Suppressor macrophage treated with lipopolysaccharide for 4 hours (primary cell): ENCODE results near the gene BEST3.
"Not testable (repeated sequence)": the region's sequence is repeated elsewhere in the genome, so short reads cannot be mapped to it uniquely, and the experiment has no call there.

Experiments used
- DNase-seq: peaks from one replicate; pipeline ENCODE4 v3.0.0-alpha.2; 2020

BEST3 gene

DNA sequence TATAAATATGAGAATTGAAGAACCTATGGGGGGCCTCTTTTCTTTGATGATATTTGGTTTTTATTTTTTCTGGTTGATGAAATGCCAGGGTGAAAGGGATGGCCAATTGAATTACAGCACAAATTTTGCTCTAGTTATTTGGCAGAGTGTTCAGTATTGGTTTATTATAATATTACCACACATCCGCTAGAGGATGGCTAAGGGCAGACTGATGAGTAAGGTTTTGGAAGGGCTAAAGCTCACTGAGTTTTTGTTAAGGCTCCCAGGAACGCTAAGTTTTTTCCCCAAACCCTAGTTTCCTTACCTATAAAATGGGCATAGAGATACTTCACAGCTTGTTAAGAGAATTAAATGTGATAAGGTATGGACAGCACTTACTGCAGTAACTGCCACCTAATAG, 54.1 kb downstream of the BEST3 start:
- no peak for DNase-seq

DNA sequence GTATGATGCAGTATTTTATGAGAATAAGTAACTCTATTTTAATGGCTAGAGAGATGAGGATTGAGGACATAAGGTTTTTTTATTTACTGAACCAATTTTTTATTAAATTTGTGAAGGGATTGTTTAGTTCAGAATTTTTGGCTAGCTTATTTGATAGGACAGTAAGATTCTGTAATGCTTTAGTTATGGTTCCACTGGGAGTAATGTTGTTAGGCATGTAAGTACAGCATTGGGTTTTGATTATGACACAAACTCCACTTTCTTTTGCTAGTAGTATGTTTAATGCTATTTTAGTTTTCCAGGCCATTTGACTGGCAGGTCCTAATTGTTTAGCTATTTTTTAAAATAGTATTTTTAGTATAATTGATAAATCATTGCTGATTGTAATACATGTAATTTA, 54.6 kb downstream of the BEST3 start:
- DNase-seq, result no peak

DNA sequence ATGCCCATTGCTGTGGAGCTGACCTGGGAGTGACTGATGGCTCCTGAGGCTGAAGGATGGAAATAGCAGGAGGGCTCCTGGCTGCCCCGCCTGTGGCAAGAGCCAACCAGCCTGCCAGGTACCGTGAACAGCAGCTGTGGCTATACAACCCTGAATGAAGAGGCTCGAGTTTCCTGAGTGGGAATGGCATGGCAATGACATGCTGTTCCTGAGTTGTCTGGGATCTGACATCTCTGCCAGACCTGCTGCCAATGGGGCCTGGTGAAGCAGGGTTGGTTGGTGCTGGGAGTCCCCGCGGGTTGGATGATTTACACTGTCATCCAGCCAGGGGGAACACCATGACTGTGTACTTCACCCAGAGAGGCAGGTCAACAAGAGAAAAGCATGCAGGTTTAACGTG, 56.6 kb downstream of the BEST3 start:
- DNase-seq, result no peak

DNA sequence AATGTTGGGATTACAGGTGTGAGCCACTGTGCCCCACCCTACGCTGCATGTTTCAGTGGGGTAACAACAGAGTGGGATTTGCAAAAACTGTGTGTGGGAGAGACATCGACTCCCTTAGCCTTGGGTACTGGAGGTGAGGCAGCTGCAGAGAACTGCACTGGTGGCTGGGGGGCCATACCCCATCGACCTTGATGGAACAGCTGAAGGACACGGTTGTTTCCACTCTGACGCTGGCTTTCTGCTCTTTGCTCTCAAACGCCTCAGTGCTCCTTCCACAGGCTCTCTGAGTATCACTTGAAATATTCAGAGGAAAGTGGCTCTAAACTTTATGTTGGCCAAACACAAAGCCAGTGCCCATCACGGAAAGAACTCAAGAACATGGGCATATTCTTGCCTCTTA, 57.6 kb downstream of the BEST3 start:
- no peak for DNase-seq

DNA sequence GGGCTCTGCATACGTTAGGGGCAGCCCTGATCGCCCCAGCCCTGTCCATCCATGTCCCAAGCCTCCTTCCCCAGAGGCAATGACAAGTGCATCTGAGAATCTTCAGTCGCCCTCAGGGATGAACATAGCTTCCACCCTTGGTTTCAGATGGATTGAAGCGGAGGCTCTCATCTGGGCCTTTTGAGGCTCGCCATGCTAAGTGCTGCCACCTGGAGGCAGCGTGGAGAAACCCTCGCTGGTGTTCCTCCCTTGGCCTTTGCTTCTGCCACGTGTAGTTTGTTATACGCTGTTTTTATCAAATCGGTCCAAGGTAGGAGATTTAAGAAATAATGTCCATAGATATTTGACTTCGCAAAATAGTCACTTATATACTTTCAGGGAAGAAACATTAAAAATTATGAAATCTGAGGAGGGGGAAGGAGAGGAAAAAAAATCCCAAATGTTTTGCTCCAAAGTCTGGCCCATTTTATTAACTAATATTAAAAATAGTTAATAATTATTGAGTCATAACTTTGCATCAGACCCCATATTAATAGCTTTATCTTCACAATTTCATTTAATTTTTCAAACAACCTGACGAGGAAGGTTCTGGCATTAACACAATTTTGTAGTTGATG, 59.6 kb downstream of the BEST3 start:
- DNase-seq, result peak; percentile 77

DNA sequence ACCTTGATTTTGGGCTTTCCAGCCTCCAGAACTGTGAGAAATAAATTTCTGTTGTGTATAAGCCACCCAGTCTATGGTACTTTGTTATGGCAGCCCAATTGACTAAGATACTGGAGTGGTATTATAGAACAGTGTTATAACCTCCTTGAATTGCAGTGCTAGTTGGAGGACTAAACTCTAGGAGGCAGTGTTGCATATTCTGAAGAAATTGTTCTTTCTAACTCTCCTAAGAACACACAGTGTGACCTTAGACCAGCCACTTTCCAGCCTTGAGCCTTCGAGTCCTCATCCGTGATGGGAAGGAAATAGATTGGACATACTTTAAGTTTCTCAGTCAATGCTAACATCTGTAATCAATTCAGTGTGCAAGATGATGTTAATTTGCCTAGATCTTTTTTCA, 66.0 kb downstream of the BEST3 start:
- DNase-seq, result no peak

DNA sequence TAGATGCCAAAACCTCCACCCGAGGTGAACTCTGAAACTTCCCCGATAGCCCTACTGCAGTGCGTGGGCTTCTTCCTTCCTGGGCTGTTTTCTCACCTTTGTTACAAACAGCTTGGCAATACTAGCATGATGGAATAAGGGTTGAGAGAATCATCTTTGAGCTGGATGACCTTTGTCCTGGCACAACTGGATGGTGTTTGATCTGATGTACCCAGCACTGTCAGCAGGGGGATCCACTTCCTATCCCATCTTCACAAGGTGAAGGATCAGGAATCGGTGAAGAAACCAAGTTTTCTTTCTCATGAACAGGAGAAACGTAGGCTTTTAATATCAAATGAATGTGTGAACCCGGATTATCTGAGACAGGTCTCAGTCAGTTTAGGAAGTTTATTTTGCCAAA, 68.9 kb downstream of the BEST3 start:
- no peak for DNase-seq

DNA sequence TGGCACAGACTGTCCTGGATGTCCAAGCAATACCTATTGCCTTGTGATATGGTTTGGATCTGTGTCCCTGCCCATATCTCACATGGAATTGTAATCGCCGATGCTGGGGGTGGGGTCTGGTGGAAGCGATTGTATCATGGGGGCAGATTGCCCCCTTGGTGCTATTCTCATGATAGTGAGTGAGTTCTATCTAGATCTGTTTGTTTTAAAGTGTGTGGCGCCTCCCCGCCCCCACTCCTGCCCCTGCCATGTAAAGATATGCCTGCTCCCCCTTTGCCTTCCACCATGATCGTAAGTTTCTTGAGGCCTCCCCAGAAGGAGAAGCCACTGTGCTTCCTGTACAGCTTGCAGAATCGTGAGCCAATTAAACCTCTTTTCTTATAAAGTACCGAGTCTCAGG, 71.6 kb downstream of the BEST3 start:
- DNase-seq, result no peak

DNA sequence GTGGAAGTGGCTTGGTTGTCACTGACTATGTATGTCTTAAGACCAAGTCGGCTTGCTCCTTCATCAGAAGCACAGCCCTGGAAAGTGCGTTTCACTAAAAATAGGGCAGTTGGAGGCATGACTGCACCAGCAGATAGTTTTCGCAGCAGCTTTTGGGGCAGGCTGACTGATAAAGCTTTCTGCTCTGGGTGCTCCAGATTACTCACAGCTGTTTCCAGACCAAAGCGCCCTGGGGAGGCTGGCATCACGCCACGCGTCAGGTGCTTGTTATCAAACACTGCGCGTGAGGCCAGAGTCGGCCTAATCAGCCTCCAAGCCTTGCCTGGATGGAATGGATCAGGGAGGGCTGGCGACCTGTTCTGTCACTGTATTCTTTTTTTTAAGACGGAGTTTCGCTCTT, 75.1 kb downstream of the BEST3 start:
- no peak for DNase-seq

DNA sequence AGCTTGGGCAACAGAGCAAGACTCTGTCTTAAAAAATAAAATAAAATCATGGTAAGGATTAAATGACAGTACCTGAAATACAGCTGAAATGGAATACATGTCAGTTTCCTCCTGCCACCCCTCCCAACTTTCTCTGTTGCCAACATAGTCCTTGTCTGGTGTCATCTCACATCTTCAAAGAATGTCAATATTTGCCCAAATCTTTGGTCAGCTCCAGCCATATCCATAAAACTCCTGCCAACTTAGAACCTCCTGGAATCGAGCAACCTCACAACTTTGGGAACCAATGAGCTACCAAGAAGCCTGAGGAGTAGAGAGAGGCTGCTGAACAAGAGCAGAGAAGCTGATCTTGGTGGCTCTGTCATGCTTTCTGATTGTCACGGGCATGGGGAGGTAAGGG, 77.6 kb downstream of the BEST3 start:
- DNase-seq, result no peak

DNA sequence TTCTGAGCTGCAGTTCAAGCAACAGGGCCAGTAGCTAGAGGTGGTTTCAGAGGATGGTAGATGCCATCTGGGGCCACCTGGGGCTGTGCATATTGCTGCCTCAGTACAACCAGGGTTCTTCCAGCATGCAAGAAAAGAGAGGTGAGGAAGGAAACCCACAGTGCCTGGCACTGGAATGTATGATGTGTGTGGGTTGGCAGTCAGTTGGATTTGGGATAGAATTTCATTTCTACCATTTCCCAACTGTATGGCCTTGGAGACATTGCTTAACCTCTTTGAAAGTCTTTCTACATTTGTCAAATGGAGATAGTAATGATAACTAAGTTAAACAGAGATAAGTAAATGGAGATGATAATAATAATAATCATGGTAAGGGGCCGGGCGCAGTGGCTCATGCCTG, 78.2 kb downstream of the BEST3 start:
- DNase-seq, result no peak

DNA sequence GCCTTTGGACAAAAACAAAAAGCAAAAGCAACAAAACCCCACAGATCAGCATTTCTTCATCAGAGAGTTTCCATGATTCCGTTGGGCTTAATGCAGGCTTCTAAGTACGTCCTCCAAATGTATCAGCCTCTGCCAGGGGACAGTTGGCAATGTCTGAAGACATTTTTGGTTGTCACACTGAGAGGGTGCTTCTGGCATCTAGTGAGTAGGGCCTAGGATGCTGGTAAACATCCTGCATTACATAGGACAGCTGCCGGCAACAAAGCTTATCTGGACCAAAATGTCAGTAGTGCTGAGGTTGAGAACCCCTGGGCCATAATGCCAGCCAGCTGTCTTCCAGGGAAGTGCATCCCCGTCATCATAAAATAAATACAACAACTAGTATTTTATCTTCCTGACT, 79.0 kb downstream of the BEST3 start:
- no peak for DNase-seq

DNA sequence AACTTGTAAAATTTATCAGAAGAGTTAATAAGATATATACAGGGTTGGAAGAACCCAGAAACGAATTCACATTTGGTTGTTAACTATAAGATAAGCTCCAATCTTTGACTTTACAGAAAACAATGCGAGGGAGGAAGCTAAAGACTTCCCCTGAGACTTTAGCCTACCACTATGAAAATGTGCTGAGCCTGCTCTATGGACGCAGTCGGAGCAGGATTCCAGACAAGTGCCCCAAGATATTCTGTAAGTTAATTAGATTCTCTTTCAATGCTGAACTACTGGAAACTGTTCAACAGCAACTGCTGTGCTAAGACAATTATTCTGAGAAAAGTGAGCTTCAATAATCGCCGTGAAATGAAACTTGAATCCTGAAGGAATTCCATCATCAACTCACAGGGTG, 80.1 kb downstream of the BEST3 start:
- no peak for DNase-seq

DNA sequence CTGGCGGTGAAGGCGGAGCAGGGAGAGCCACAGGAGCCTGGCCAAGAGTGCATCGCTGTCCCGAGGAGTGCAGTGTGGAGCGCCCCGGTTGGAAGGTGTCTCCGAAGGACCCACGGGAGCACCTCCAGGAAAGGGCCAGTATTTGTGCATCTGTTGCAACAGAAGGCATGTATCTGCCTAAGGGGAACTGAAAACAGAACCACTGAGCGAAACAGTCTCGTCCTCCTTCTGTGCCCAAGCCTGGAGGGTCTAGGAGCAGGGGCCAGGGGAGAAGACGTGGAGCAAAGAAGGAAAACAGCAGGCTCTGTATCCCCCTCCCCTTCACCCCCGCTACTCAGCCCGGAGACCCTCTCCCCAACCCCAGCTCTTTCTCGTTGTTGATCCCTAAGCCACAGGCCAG, 83.1 kb downstream of the BEST3 start:
- no peak for DNase-seq

DNA sequence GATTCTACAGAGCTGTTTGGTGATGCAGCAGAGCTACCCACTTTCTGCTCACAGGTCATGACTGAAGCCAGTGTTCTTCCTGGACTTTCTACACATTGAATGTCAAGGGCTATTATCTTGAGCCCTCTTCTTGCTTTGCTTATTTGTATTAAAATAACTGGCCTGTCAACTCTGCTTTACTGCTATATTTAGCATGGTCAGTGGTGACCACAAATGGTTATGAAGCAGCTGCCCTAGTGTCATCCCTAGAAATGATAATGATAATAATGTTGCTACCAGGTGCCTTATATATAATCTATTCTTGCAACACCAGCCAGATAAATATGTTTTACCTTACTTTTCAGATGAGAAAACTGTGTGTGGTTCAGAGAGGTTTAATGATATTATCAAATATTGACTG, 85.8 kb downstream of the BEST3 start:
- DNase-seq, result no peak

DNA sequence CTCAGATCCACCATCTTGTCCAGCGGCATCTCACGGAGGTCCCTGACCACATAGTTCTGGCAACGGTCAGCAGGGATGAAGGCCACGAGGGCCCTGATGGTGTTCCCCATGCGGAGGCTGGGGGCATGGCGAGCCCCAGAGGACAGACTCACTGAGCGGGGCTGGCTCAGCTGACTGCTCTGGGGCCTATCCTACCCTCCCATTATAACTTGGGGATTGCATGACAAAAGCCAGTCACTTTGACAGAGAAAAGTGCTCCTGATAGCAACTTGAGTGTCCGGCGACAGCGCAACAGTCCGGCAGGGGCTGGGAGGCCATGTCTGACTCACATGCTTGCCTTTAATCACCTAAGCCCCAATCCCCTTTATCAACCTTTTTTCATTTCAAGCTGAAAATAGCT, 88.4 kb downstream of the BEST3 start, which contains the start of gene LRRC10:
LRRC10 (minus strand) TSS at position 179 of the 400 bp plus-strand sequence; CDS start at position 110, 69 bp downstream.
- DNase-seq, result no peak

DNA sequence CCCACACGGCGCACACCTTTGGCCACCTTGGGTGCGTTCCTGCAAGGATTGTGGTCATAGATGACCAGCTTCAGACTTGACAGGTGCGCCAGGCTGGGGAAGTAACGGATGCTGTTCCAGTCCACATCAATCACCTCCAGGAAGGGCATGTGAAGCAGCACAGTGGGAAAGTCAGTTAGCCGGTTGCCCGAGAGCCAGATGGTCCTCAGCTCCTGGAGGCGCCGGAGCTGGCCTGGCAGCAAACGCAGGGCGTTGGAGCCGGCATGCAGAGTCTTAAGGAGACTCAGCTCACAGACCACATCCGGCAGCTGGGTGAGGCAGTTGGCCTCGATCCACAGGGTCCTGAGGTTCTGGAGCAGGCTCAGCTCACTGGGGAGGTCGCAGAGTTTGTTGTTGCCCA, 89.0 kb downstream of the BEST3 start:
- no peak for DNase-seq

DNA sequence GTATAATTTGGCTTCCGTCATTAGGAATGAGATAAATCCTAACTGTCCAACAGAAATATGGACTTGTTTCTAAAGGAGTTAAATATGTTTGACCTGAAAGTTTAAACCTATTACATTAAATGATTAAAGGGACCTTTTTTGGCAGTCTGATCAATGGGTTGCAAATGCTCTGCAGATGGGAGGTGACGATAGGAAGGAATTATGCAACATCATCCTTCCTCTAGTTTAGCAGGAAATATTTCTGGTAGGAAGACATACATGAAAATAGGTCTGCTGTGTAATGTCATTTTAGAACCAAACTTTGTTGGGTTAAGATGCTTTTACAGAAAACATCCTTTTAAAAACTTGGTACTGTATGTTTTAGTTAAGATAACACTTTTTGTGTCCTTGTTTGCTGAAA, 91.0 kb downstream of the BEST3 start:
- DNase-seq, result no peak

DNA sequence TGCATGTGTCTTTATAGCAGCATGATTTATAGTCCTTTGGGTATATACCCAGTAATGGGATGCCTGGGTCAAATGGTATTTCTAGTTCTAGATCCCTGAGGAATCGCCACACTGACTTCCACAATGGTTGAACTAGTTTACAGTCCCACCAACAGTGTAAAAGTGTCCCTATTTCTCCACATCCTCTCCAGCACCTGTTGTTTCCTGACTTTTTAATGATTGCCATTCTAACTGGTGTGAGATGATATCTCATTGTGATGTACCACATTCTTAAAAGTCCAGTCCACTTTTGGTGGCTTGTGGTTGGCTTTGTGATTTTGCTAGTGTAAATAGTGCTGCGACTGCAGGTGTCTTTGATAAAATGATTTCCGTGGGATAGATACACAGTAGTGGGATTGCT, 94.8 kb downstream of the BEST3 start:
- not testable (repeated sequence) for DNase-seq
